Measurements from ENCODE around the gene RILPL1.

The RILPL1 gene

GRCh38 chr12:123427036-123427769, 106.3 kb downstream of the RILPL1 start:
- no peak for DNase-seq

- DNase-seq = no peak
These were observed 112.2 kb downstream of the RILPL1 start for GRCh38 chr12:123421314-123421713.

Measured in fibroblast of skin of abdomen (primary cell).